PC-9 (cell line): ENCODE data around the gene SPDYE18. TPM values are rescaled to one million over a fixed set of nuclear protein-coding genes. Genes with fewer than 3 reads are reported as not detected.

Experiments used
- total RNA-seq: library from RNA; stranded (reverse); gene quantifications from 2 replicates; pipeline ENCODE4 v1.2.3, GENCODE V29; 2021

The SPDYE18 gene
- total RNA-seq, 1 experiment from 2014 or later, result 0.44 TPM

Other genes with a start within 250 kb of the SPDYE18 start
- gene SPDYE17, start 30.2 kb downstream of the SPDYE18 start, total RNA-seq, result not detected in 2 replicates
- 11.6 and 15.9 TPM in 2 replicates for gene CCDC146, start 60.1 kb upstream of the SPDYE18 start, total RNA-seq
- not detected in 2 replicates for gene FGL2, start 137.3 kb upstream of the SPDYE18 start, total RNA-seq